H54 (cell line): Measurements from ENCODE around the gene PARD6G.

Experiments
- DNase-seq: peaks from one replicate; pipeline ENCODE4 v3.0.0; 2011; ENCODE audit warnings: low spot score, mixed read lengths; ENCODE audit not compliant: insufficient read length
- FAIRE-seq: peaks from 3 replicates; lab custom pipeline; 2011; peaks lifted over from hg19 to GRCh38; lab: Jason Lieb, UNC
- POLR2A ChIP-seq: IDR thresholded peaks from 2 replicates; pipeline ENCODE4 v1.6.1; 2011; ENCODE audit warnings: low read depth, mild to moderate bottlenecking, low read length

Gene PARD6G

GRCh38 chr18:80196528-80197320 is 50.6 kb downstream of the PARD6G start:
- no peak for TF ChIP-seq POLR2A
- no peak for DNase-seq
- no peak for FAIRE-seq

DNA sequence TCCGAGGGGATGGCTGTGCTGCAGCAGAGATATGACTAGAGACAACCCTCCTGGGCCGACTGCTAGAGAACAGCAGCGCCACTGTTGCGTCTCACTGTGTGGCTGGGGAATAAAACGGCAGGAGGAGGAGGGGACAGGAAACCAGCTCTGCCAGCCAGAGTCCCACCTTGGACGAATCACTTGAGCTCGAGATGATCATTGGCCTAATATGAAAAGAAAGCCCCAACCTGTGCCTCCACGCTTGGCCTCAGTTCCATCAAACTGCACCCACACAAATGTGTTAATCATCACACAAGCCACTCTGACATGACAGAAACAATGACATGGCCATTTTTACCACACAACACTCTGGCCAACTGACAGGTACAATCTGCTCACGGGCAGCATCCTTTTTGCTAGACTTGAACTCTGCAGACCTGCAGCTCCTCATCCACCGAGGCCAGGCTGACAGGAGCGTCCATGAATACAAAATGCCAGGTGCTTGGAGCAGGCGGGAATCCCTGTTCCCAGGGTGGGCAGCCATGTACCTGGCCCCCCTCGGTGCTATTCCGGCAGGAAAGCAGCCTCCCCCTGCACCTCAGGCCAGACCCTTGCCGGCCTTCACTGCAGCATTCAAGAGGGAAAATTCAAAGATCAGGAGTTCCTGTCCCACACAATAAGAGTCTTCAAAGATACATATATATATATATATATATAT is 52.3 kb downstream of the PARD6G start:
- no peak for TF ChIP-seq POLR2A
- no peak for DNase-seq
- no peak for FAIRE-seq

DNA sequence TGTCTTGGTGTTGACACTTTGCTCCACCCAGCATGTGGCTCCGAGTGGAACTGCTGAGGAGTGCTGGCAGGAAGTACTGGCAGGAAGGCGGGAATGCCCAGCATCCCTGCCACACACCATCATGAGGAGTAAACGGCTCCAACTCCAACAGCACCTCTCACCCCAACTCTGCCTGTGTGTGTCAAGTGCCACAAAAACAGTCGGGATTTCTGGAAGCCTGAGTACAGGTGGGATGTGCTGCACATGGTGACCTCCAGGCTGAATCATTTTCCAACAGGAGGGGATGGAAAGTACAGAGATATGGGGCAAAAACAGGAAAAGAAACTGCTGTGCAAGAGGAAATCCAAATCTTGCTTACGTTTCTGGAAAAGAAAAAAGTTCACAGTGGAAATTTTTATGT is 53.6 kb downstream of the PARD6G start:
- TF ChIP-seq POLR2A: no peak
- no peak for FAIRE-seq

DNA sequence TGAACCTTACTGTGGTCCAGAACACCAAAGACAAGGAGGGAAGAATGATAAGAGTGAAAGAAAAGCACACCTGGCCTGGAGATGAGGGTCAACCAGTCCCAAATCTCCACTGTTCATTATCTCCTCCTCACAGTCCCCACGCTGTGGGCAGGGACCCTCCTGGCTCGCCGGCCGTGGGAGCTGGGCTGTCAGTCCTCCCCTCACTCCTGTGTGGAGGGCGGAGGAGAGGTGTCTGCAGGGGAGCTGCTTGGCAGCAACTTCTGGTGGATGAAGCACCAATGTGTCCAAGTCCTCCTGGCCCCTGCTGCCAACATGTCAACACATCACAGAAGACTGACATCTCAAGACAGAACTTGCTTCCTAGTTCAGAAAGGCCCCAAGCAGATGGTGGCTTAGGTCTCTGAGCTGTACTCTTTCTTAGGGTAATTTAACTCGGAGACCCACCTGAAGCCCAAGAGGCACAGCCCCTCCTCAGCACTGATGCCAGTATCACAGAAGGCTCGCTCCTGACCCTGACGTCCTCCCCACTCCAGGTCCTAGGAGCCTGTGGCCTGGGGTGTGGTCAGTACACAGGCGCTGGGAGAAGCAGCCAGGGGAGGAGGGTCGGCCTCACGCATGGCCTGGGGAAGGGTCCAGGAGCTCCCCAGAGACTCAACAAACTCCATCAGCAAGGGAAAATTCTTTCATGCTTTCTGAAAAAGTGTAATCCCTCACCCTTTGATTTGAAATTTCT is 54.5 kb downstream of the PARD6G start:
- DNase-seq: no peak
- FAIRE-seq: no peak
- no peak for TF ChIP-seq POLR2A

More for the DNA sequence above, 53.6 kb downstream of the PARD6G start:
- DNase-seq: no peak

DNA sequence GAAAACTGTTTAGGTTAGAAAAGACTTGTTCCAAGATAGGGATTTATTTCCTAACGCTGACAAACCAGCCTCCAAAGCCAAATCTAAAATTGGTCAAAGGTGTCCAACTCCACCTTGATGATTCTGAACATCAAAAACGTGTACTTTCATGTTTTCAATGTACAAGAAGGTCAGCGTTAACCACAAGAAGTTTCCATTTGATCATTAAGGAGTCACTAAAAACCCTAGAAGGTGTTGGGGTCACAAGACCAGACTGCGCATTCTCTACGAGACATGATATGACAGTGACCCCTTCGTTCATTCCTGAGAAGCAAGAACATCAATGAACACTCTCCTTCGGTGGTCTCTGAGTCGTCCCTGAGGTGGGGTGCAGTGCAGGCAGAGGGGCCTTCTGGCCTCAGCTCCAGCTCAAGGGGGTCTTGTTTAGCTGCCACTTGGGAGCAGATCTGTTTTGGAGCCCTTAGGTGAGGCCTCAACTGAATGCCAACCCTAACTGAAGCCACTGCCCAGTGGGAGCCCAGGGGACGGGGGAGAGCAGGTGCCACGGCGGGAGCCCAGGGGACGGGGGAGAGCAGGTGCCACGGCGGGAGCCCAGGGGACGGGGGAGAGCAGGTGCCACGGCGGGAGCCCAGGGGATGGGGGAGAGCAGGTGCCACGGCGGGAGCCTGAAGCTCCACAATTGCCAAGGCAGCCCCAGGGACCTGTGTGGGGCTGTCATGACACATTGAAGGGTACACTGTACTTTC is 55.2 kb downstream of the PARD6G start:
- no peak for TF ChIP-seq POLR2A
- FAIRE-seq (no peak), DNase-seq (no peak)

- FAIRE-seq: no peak
- TF ChIP-seq POLR2A: no peak
Observed at GRCh38 chr18:80191264-80191663, 56.0 kb downstream of the PARD6G start.

DNA sequence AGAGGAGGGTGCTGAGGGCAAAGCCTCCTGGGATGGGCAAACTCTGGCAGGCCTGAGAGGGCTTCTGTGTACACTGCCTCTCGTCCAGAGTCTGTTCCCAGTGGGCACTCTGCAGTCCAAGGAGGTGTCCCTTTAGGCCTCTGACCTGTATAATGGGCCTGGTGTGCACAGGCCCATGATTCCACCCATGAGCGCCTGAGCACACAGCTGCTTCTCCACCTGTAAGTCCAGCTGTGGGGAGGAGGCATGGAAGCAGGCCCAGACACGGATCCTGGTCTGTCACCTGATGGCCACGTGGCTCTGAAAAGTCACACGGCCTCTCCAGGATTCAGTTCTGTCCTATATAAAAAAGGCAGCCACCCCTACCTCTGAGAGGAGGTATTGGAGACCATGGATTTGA is 57.0 kb downstream of the PARD6G start:
- no peak for TF ChIP-seq POLR2A
- FAIRE-seq (no peak), DNase-seq (no peak)

More at GRCh38 chr18:80191264-80191663, 56.0 kb downstream of the PARD6G start:
- DNase-seq: no peak

- FAIRE-seq: no peak
- no peak for TF ChIP-seq POLR2A
- no peak for DNase-seq
Observed at GRCh38 chr18:80189531-80189865, 57.8 kb downstream of the PARD6G start.

GRCh38 chr18:80188643-80189530 is 58.4 kb downstream of the PARD6G start:
- FAIRE-seq: no peak
- DNase-seq: no peak
- TF ChIP-seq POLR2A: no peak

DNA sequence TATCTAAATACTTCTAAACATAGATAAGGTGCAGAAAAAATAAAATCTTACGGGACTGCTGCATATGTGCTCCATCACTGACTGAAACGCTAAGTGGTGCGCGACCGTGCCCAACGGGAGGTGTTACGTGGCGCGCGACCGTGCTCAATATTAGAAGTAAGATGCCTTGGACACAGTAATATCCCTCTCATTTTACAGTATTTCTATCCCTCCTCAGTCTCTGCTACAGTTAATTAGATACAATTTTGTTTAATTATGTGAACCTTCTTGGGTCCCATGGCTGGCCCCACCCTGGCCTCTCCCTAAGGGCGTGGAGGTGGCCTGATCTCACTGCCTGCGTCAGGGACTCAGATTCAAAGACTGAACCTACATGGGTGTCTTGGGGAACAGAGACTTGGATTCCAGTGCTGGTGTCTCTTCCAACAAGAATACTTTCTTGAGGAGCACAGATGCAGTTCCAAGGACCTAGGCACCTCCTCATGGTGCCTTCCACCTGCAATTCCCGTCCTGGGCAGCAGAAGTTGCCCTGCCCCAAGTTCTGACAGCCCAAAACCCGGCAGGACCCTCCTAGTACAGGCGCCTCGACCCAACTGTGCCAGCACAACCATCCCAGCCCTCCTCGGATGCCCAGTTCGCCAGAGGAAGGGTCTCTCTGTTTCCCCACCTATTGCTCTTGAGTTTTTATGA is 59.2 kb downstream of the PARD6G start:
- no peak for TF ChIP-seq POLR2A
- no peak for DNase-seq
- FAIRE-seq: no peak

DNA sequence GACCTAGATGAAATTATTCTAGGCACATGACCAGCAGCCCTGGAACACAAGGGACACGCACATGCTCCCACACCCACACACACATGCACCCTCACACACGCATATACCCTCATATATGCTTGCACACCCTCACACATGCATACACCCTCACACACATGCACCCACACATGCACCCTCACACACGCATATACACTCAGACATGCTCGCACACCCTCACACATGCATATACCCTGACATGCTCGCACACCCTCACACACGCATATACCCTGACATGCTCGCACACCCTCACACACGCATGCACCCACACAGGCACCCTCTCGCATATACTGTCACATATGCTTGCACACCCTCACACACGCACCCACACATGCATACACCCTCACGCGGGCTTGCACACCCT is 61.8 kb downstream of the PARD6G start:
- TF ChIP-seq POLR2A: no peak
- DNase-seq: no peak
- FAIRE-seq: no peak

GRCh38 chr18:80184243-80184772 is 63.0 kb downstream of the PARD6G start:
- FAIRE-seq: no peak
- no peak for DNase-seq
- no peak for TF ChIP-seq POLR2A
